ENCODE data around the gene PRRC2B.
"Not testable (repeated sequence)": the region's sequence is repeated elsewhere in the genome, so short reads cannot be mapped to it uniquely, and the experiment has no call there.

The PRRC2B gene

DNA sequence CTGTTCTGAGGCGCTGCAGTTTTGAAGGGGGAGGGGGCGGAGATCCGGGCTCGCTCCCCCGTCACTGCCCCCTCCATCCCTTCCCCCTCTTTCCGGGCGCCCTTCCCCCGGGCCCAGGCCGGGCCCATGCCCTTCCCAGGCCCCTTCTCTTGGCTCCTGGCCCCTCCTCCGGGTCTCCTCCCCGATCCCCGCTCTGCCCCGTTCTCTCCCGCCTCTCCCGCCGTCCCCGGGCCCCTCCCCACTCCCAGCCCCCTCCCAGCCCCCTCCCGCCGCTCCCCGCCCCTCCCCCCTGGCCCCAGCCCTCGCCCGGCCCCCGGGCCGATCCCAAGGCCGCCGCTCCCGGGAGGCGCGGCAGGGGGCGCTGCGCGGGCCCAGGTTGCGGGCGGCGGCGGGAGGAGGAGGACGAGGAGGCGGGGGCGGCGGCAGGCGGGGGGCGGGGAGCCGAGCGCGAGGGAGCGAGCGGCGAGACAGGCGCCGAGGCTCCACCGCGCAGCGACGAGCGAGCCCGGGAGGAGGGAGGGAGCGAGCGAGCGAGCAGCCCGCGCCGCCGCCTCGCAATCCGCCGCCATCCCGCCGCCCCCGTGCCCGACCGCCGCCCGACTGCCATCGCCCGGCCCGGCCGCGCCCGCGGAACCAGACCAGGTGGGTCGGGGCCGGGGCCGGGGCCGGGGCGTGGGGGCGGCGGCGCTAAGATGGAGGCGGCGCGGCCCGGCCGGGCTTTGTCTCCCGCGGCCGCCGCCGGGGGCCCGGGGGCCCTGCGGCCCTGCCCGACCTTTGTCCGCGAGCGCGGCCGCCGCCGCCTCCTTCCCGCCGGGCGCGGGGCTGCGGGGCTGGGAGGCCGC is at the start of gene PRRC2B:
PRRC2B (plus strand) TSS at position 465 of the 842 bp plus-strand sequence. CDS start 36,059 bp downstream, outside the sequence.
- TF ChIP-seq ZNF274 (IDR thresholded peaks at IDR 0.05; ENCODE audit: low read depth, low read length), result no peak
- H3K4me3 ChIP-seq (ENCODE audit: low read length), result peak within 1 kb of the TSS; percentile 97

DNA sequence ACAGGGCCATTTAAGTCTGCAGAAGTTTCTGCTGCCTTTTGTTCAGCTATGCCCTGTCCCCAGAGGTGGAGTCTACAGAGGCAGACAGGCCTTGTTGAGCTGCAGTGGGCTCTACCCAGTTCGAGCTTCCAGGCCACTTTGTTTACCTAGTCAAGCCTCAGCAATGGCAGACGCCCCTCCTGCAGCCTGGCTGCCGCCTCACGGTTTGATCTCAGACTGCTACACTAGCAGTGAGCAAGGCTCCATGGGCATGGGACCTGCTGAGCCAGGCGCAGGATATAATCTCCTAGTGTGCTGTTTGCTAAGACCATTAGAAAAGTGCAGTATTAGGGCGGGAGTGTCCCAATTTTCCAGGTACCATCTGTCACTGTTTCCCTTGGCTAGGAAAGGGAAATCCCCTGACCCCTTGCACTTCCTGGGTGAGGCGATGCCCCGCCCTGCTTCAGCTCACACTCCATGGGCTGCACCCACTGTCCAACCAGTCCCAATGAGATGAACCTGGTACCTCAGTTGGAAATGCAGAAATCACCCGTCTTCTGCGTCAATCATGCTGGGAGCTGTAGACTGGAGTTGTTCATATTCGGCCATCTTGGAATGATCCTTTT is 48.9 kb upstream of the PRRC2B start:
- H3K4me3 ChIP-seq (ENCODE audit: low read length), result not testable (repeated sequence)

DNA sequence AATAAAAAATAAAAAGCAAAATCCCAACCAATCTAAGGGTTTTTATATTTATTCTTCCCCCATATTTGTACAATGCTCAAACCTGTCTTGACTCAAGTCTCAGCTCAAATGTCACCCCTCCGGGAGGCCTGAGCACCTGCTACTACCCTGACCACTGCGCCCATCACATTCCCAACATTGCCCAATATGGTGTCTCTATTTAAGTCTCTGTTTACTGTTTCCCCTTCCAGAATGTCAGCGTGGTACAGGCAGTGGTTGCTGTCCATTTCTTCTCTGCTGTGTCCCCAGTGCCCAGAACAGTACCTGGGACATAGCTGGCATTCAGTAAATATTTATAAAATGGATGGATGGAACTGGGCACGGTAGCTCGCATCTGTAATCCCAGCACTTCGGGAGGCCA is 47.3 kb upstream of the PRRC2B start:
- H3K4me3 ChIP-seq (ENCODE audit: low read length), result no peak overlapping the region
- TF ChIP-seq ZNF274 (IDR thresholded peaks at IDR 0.05; ENCODE audit: low read depth, low read length), result no peak

DNA sequence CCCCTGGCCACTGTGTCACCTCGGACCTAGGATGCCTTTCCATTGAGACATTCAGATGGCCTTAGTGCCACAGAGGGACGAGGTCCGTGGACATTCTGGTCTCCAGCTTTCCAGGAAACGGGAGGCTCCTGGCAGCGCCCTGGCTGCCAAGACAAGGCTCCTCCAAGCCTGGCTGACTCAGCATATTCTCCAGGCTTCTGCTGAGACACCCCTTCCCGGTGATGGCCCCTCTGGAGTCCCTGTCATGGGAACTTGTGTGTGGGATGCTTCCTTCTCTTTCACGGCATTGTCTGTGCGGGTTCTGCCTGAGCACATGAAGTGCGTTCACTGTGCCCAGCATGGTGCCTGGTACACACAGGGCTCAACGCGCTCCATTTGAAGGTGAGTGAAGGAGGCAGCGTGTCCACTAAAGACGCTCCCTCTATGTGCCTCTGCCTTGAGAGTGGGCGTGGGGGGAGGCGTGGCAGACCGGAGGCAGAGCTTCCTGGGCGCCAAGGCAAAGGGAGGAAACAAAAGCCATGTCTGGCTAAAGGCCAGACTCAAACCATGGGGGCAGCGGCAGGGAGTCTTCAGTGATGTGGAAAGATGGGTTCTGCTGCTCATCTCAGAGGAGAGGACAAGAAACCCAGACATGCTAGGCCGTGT is 46.4 kb upstream of the PRRC2B start:
- no peak for TF ChIP-seq ZNF274 (IDR thresholded peaks at IDR 0.05; ENCODE audit: low read depth, low read length)
- H3K4me3 ChIP-seq (ENCODE audit: low read length), result no peak overlapping the region

DNA sequence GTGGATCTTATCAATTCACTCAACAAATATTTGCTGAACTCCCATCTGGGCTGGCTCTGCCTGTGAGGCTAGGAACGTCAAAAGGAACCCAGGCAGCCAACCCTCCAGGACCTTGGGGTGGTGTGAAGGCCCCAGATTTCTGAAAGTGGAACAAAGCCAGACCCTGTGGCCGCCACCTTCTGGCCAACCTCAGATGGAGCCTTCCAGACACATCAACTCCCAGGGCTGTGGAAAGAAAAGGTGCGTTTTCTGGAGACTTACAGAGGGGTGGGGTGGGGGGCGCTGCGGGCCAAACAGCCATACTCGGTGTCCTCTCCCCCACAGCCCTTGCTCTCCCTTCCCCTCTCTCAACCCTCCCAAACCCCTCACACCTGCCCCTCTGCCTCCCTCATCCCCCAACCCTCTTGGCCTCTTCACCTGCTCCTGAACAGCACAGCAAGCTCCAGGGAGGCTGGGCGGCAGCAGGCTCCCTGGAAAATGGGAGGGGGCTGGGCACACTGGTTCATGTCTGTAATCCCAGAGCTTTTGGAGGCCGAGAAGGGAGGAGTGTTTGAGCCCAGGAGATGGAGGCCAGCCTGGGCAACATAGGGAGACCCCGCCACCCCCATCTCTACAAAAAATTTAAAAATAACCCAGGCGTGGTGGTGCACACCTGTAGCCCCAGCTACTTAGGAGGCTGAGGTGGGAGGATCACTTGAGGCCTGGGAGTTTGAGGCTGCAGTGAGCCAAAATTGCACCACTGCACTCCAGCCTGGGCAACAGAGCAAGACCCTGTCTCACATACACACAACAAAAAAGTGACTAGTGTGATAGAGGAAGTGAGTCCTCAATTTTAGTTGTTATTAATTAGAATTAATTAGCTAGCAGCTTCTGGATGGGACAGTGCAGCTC is 45.0 kb upstream of the PRRC2B start:
- H3K4me3 ChIP-seq (ENCODE audit: low read length), result no peak overlapping the region
- TF ChIP-seq ZNF274 (IDR thresholded peaks at IDR 0.05; ENCODE audit: low read depth, low read length), result no peak

DNA sequence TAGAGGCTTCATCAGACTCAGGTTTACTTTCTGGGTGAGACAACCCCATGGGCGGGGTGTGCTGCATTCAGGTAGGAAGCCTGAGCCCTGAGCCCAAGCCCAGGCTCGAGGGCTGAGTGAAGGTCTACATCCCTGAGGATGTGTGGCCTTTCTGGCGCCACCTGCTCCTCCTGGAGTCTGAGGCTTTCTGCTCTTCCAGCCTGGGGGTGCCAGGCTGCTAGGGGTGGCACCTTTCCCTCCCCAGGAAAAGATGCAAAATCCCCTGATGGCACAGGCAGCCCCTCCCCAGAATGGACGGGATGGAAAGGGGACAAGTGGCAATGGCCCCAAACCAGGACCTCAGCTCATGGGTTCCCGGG is 44.4 kb upstream of the PRRC2B start:
- TF ChIP-seq ZNF274 (IDR thresholded peaks at IDR 0.05; ENCODE audit: low read depth, low read length), result no peak
- no peak overlapping the region for H3K4me3 ChIP-seq (ENCODE audit: low read length)

DNA sequence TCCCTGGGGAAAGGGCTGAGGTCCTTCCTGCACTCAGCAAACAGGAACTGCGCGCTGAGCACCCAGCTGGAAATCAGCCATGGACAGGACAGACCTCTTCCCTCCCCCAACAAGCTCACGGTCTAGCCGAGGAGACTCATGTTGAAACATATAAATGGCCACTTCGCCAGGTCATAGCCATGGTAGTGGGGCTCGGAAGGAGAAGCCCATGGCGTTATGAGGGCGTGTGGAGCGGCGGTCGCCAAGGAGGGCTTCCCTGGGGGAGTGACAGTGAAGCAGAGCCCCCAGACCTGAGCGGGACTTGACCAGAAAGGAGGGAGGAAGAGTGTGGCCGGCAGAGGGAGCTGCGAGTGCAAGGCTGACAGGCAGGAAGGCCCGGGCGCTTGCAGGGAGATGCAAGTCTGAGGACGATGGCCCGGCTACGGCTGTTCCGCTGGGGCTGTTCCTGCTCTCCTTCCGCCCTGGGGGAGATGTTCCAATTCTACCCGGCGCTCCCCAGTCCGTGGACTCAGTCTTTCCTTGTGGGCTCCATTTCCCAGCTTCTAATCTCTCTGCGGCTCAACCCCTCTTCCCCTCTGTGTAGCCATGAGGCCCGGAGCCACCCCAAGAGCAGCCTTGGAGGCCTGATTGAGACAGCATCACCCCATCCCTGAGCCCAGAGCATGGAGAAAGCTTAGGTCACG is 43.9 kb upstream of the PRRC2B start:
- H3K4me3 ChIP-seq (ENCODE audit: low read length), result no peak overlapping the region
- no peak for TF ChIP-seq ZNF274 (IDR thresholded peaks at IDR 0.05; ENCODE audit: low read depth, low read length)

DNA sequence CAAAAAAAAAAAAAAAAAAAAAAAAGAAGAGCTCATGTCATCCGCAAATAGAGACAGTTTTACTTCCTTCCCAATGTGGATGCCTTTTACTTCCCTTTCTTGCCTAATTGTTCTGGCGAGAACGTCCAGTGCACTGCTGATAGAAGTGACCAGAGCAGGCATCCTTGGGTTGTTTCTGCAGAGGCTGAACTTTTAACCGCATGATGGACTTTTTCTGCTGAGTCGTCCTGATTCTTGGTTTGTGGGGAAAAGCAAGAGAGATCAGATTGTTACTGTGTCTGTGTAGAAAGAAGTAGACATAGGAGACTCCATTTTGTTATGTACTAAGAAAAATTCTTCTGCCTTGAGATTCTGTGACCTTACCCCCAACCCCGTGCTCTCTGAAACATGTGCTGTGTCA is 37.4 kb upstream of the PRRC2B start:
- H3K4me3 ChIP-seq (ENCODE audit: low read length), result not testable (repeated sequence)

DNA sequence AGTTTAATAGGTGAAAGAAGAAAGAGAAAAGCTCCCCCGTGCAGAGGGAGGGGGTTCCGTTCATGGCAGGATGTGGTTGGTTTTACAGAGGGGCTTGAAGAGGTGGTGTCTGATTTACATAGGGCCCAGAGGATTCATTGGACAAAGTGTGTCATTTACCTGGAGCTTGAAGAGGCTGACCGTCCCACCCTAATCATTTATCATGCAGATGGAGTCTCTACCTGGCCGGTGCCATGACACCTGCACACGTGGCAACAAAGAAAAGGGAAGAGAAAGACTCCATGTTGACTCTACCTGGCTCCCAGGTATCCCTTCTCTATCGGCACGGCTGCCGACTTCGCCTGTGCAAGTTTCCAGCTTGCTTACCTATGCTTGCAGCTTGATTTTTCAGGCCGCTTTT is 35.3 kb upstream of the PRRC2B start:
- no peak for TF ChIP-seq ZNF274 (IDR thresholded peaks at IDR 0.05; ENCODE audit: low read depth, low read length)
- no peak overlapping the region for H3K4me3 ChIP-seq (ENCODE audit: low read length)

DNA sequence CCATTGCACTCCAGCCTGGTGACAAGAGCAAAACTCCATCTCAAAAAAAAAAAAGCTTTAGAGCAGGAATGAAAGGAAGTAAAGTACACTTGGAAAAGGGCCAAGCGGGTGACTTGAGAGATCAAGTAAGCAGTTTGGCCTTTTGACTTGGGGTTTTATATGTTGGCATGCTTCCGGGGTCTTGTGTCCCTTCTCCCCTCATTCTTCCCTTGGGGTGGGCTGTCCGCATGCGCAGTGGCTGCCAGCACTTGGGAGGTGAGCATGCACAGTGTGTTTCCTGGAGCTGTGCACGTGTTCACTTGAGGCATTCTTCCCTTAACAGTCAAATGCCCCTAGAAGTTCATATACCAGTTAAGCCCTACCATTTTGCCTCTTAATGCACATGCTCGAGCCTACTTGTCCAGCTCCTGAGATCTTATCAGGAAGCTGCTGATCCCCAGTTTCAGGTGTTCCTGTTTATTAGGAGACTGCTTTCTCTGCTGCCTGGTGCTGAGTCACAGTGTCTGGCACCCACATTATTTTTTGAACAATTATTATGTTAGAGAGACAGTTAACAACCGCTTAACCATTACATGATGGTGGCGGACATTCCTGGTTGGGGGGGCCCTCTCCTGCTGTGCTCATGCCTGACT is 32.6 kb upstream of the PRRC2B start:
- TF ChIP-seq ZNF274 (IDR thresholded peaks at IDR 0.05; ENCODE audit: low read depth, low read length), result no peak
- H3K4me3 ChIP-seq (ENCODE audit: low read length), result no peak overlapping the region

DNA sequence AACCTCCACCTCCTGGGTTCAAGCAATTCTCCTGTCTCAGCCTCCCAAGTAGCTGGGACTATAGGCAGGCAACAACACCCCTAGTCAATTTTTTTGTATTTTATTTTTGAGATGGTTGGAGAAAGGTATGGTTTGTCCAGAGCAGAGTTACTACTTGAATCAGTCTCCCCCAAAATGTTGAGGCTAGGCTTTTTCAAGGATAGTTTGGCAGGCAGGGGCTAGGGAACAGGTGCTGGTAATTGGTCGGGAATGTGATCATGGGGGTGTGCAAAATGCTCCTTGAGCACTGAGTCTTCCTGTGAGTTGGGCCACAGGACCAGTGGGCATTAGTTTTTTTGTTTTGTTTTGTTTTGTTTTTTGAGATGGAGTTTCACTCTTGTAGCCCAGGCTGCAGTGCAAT is 28.3 kb upstream of the PRRC2B start:
- no peak for TF ChIP-seq ZNF274 (IDR thresholded peaks at IDR 0.05; ENCODE audit: low read depth, low read length)
- no peak overlapping the region for H3K4me3 ChIP-seq (ENCODE audit: low read length)

DNA sequence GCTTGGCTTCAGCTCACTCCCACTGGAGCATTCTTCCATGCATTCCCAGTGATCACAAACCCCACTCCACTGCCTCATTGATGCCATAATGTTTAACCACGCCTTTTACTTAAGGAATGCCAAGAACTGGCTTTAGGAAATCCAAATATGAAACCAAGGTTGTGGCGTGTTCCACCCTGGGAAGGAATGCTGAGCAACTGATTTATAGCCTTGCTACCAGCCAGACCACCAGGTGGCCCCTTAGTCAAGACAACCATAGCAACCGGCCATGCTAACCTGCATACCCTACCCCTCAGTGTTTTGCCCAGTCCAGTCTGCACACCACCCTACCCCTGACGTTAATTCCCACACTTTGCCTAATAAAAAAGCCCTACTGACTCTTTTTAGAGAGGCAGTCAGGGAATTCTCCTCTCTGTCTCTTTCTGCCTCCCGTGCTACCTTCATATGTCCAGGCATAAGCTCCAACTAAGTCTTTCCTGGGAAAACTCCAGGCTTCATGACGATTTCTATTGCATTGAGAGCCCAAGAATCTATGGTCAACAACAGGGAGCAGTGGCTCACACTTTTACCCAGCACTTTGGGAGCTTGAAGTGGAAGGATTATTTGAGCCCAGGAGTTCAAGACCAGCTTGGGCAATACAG is 27.0 kb upstream of the PRRC2B start:
- no peak for TF ChIP-seq ZNF274 (IDR thresholded peaks at IDR 0.05; ENCODE audit: low read depth, low read length)
- no peak overlapping the region for H3K4me3 ChIP-seq (ENCODE audit: low read length)

DNA sequence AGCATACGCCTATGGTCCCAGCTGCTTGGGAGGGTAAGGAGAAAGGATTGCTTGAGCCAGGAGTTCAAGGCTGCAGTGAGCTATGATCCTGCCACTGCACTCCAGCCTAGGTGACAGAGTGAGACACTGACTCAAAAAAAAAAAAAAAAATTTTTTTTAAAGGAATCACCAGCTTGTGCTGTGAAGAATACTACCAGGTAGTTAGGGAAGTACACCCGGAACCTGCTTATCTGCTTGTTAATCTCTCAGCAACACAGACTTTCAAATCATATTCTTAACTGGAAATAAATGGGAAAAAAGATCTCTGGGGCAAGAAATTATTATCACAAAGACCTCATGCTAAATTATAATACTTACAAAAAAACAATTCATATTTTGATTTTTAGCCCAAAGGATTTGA is 26.4 kb upstream of the PRRC2B start:
- no peak overlapping the region for H3K4me3 ChIP-seq (ENCODE audit: low read length)
- no peak for TF ChIP-seq ZNF274 (IDR thresholded peaks at IDR 0.05; ENCODE audit: low read depth, low read length)

All from GM08714 (cell line).